MG63 (cell line): ENCODE measurements around the gene TRIM8. TPM values are rescaled to one million over a fixed set of nuclear protein-coding genes. Genes with fewer than 3 reads are reported as not detected.

ENCODE experiments used
- DNase-seq: peaks from one replicate; pipeline ENCODE4 v3.0.0-alpha.2; 2020
- H3K27me3 ChIP-seq: fragments of 250-450 bp; sonication (Bioruptor Pico); 2 replicates; pipeline ENCODE4 v1.5.1; 2020; ENCODE audit warnings: mild to moderate bottlenecking, moderate library complexity
- H3K36me3 ChIP-seq: fragments of 250-450 bp; sonication (Bioruptor Pico); 2 replicates; pipeline ENCODE4 v1.5.1; 2020; ENCODE audit warnings: mild to moderate bottlenecking, moderate library complexity
- H3K4me3 ChIP-seq: fragments of 250-450 bp; sonication (Bioruptor Pico); 2 replicates; pipeline ENCODE4 v1.5.1; 2020; ENCODE audit warnings: mild to moderate bottlenecking, moderate library complexity
- H3K9me3 ChIP-seq: fragments of 250-450 bp; sonication (Bioruptor Pico); 2 replicates; pipeline ENCODE4 v1.5.1; 2020; ENCODE audit warnings: mild to moderate bottlenecking, moderate library complexity
- total RNA-seq: library from RNA; depleted of rRNA; stranded (reverse); fragments of >200 nt; shearing (Covaris generic); gene quantifications from 2 replicates; pipeline ENCODE4 v1.2.3, GENCODE V29; 2014; ENCODE audit warnings: low replicate concordance

Gene TRIM8
- total RNA-seq, 1 experiment from 2014 or later, result 40.9 TPM

GRCh38 chr10:102612964-102613275 lies 31.4 kb upstream of the TRIM8 start:
- Histone ChIP-seq H3K9me3 (no peaks in the 10 kb centered on the region), H3K27me3 (no peaks in the 10 kb centered on the region), H3K36me3 (no peaks in the 10 kb centered on the region; the same call in 1 of the 2 replicates), H3K4me3 (no peak overlapping the region)
- DNase-seq, result no peak

DNA sequence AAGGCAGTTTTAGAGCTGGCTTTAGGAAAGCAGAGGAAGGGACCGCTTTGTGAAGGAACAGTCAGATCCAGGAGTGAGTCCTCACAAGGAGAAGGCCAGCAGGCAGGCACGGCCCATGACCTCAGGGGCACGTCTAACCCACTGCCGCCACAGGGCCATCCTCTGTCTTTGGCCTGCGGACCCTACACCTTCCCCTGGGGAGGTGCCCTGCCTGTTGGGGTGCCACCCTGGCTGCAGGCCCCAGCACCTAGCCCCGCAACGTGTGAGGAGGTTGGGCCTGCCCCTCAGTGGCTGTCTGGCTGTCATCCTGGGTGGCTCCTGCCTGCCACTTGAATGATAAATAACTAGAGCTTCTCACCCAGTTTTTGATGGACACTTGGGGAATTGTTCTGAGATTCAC lies 31.0 kb upstream of the TRIM8 start:
- H3K27me3 ChIP-seq, result no peaks in the 10 kb centered on the region
- no peak overlapping the region for H3K4me3 ChIP-seq
- H3K9me3 ChIP-seq, result no peaks in the 10 kb centered on the region
- DNase-seq, result no peak
- H3K36me3 ChIP-seq, result no peaks in the 10 kb centered on the region; the same call in 1 of the 2 replicates

- H3K36me3 ChIP-seq, result no peaks in the 10 kb centered on the region; the same call in 1 of the 2 replicates
- no peak overlapping the region for H3K4me3 ChIP-seq
- H3K9me3 ChIP-seq, result no peaks in the 10 kb centered on the region
- DNase-seq, result no peak
- no peaks in the 10 kb centered on the region for H3K27me3 ChIP-seq
These were observed 30.5 kb upstream of the TRIM8 start for GRCh38 chr10:102613785-102614184.

DNA sequence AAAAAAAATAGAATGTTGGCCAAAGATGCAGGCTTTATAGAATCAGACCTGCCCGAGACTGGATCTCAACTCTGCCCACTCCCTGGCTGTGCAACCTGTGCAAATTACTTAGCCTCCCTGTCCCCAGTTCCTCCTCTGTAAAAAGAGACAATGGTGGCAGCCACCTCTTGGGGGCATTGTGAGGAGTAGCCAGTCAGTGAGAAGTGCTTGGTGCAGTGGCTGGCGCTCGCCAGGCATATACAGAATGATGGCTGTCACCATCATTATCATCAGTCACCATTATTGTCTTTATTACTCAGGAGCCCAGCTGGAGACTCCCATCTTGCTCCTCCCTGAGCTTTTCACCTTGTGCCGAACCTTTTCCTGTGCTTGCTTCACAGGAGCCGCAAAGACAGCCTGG lies 29.4 kb upstream of the TRIM8 start:
- H3K9me3 ChIP-seq, result no peaks in the 10 kb centered on the region
- no peak for DNase-seq
- no peak overlapping the region for H3K4me3 ChIP-seq
- no peaks in the 10 kb centered on the region for H3K27me3 ChIP-seq
- H3K36me3 ChIP-seq, result no peaks in the 10 kb centered on the region; the same call in 1 of the 2 replicates

- no peak overlapping the region for H3K4me3 ChIP-seq
- no peaks in the 10 kb centered on the region for H3K9me3 ChIP-seq
- no peaks in the 10 kb centered on the region; the same call in 1 of the 2 replicates for H3K36me3 ChIP-seq
- no peaks in the 10 kb centered on the region for H3K27me3 ChIP-seq
- no peak for DNase-seq
These were observed 28.9 kb upstream of the TRIM8 start for GRCh38 chr10:102615361-102615760.

DNA sequence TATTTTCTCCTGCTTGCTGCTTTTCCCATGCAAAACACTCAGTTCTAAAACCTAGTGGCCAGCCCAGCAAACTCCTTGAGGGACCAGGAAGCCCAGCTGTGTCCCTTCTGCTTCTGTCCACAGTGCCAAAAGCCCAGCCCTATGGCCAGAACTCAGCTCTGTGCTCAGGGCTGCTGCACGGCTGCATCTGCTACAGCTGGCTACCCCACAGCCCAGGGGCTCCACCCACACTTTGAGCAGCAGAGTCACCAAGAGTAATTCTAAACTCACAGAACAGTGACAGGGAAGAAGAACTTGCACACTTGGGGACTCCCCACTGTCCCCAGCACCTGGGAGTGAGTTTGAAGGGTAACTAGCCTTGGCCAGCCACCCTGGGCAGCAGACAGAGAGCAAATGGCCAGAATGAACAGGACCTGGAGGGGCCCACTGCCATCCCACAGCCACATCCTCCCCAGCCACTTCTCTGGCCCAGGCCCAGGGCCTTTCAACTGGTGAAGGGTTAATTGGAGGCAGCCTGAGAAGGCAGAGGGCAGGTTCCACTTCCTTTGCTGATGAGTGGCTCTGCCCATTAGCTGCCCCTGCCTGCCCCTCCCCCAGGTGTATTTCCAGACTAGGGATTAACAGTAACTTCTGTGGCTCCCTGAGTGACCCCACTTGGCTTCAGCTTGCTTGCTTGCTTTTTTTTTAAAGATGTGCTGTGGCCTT lies 28.1 kb upstream of the TRIM8 start:
- Histone ChIP-seq H3K9me3 (no peaks in the 10 kb centered on the region), H3K27me3 (no peaks in the 10 kb centered on the region), H3K4me3 (no peak overlapping the region), H3K36me3 (no peaks in the 10 kb centered on the region; the same call in 1 of the 2 replicates)
- DNase-seq, result no peak

- Histone ChIP-seq H3K27me3 (no peaks in the 10 kb centered on the region), H3K9me3 (no peaks in the 10 kb centered on the region), H3K36me3 (no peaks in the 10 kb centered on the region; the same call in 1 of the 2 replicates), H3K4me3 (no peak overlapping the region)
- no peak for DNase-seq
These were observed 27.2 kb upstream of the TRIM8 start for GRCh38 chr10:102617041-102617440.

DNA sequence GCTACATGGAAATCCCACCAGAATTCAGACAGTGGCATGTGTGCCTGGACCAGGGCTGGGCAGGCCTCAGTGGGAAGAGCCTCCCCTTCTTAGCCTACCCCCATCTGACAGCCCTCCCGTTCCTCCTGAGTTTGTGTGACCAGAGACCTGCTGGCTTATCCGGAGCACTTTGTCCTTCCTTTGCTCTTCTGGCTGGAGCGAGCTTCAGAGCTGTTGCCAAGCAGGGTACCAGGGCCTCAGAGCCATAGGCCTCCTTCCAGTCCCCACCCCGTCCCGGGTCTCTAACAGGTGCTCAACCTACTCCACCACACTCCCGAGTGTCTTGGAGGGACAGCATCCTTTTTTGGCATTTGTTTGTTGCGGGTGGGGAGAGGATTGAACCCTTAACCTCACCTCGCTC lies 26.5 kb upstream of the TRIM8 start:
- no peak for DNase-seq
- Histone ChIP-seq H3K4me3 (no peak overlapping the region), H3K27me3 (no peaks in the 10 kb centered on the region), H3K36me3 (no peaks in the 10 kb centered on the region; the same call in 1 of the 2 replicates), H3K9me3 (no peaks in the 10 kb centered on the region)

DNA sequence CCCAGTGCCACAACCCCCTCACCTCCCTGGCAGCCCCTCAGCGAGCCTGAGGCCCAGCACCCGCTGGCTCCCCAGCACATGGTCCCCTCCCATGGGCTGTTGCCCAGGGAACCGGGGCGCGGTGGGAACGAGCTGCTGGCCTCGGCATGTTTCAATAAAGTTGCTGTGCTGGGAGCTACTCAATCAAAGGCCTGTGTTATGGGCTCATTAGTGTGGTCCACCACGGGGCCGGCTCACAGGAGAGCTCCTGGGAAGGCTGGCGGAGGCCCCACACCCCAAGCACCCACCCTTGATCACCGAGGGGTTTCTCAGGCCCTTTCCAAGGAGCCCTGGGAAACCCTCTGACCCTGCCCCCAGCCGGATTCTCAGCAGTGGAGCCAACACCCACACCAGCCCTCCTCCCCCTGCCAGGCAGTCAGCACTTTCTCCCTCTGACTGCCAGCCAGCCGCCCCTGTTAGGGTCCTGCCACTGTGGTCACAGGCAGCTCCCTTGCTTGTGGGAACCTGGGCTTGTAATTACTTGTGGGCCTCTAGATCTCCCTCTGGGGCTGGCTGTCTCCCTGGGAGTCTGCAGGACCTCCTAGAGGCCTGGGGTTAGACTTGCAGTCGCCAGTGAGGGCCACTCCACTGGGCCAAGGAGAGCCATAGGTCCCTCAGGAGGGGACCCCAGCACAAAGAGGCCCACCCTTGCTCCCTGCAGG lies 24.8 kb upstream of the TRIM8 start:
- Histone ChIP-seq H3K27me3 (no peaks in the 10 kb centered on the region), H3K36me3 (no peaks in the 10 kb centered on the region; the same call in 1 of the 2 replicates), H3K9me3 (no peaks in the 10 kb centered on the region), H3K4me3 (no peak overlapping the region)
- DNase-seq, result no peak

- no peak overlapping the region for H3K4me3 ChIP-seq
- DNase-seq, result no peak
These were observed 24.1 kb upstream of the TRIM8 start for GRCh38 chr10:102620138-102620590.

DNA sequence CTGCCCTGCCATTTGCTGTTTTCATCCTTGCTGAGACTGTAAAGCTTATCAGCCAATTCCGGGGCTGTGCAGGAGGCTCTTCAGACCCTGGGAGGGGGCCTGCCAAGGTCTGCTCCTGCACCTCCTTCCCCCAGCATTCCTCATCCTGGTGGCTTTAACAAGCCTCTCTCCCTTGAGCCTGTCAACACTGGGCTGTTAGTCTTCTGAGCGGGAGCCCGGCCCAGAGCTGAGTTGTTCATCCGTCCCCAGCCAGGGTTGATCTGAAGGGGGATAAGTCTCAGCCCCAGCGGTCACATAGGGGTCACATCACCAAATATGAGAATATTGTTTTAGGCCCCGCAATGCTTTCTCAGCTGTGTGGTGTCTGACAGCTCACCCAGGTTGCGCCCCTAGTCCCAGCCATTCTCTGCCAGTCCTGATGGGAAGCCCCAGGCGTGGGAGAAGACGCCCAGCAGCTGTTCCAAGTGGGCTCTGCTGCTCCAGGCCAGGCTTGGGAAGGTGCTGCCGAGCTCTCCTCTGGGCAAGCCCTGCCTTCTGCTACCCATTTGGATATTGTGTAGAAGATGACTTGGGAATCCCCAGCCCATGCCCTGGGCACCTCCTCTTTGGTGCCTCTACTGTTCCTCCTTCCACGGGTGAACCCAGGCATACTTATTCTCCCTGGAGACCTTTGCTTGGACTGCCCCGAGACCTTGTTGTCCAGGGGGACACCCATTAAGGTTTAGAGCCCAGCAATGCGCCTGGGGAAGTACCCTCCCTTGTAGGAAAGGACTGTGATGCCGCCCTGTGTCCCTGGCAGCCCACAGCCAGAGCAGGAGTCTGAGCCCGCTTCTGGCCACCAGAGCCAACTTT lies 23.5 kb upstream of the TRIM8 start:
- H3K4me3 ChIP-seq, result no peak overlapping the region
- H3K36me3 ChIP-seq, result no peaks in the 10 kb centered on the region
- no peaks in the 10 kb centered on the region for H3K27me3 ChIP-seq
- no peak for DNase-seq
- H3K9me3 ChIP-seq, result no peaks in the 10 kb centered on the region

More at GRCh38 chr10:102620138-102620590, 24.1 kb upstream of the TRIM8 start:
- Histone ChIP-seq H3K36me3 (no peaks in the 10 kb centered on the region; the same call in 1 of the 2 replicates), H3K27me3 (no peaks in the 10 kb centered on the region), H3K9me3 (no peaks in the 10 kb centered on the region)

DNA sequence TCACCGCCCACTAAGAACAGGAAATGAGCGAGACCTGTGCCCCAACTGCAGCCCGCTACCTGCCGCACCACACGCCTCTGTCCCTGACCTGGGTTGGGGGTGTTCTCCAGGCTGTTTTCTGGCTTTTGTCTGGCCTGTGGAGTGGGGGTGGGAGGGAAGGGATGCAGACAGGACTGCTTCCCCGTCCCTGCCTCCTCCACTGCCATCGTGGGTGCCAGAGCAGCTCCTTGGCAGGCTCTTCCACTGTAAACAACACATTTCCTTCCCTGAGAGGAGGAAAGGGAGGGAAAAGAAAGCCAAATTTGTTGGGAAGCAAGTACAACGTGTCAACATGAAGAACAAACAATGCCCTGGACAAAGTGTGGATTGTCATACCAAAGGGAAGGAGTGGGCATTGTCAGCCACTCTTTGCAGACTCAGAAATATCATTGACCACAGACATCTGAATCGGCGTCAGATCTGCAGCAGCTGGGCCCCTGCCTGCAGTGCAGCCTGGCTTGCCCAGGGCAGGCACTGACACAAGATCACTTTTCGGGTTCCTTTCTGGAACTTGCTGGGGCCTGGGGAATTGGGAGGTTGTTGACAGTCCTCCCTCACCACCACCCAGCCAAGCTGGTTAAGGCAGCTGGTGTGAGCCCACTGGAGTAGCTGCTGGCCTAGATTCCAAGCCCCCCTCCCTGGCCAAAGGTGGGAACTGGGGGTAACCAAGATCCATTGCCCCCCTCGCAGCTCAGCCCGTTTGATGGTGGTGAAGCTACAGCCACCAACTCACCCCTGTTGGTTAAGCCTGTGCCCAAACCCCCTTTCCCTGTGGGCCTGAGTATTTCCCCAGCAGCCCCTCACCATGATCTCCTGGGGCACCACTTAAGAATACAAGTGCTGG lies 22.6 kb upstream of the TRIM8 start:
- H3K36me3 ChIP-seq, result no peaks in the 10 kb centered on the region
- H3K4me3 ChIP-seq, result no peak overlapping the region
- peak; percentile 47 for DNase-seq
- no peaks in the 10 kb centered on the region for H3K9me3 ChIP-seq
- no peaks in the 10 kb centered on the region for H3K27me3 ChIP-seq

DNA sequence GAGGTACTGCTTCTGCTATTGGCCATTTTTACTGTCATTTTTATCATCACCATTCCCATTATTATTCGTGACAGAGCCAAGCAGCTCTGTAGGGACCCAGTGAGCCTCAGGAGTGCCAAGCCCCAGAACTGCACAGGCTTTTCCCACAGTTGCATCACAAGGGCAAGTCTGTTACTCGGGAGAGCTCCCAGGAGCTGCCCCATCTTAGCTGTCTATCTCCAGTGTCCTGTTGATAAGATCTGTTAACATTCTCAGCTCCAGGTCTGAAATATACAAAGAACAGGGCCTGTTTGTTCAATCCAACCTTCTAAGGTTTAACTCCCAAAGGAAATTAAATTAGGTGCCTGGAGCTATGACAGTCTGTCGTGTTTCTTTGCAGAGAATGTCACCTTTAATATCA lies 20.2 kb upstream of the TRIM8 start:
- no peaks in the 10 kb centered on the region; the same call in 1 of the 2 replicates for H3K36me3 ChIP-seq
- H3K4me3 ChIP-seq, result no peak overlapping the region
- H3K27me3 ChIP-seq, result no peaks in the 10 kb centered on the region
- no peak for DNase-seq
- no peaks in the 10 kb centered on the region for H3K9me3 ChIP-seq

- H3K27me3 ChIP-seq, result no peaks in the 10 kb centered on the region
- no peak overlapping the region for H3K4me3 ChIP-seq
- H3K9me3 ChIP-seq, result no peaks in the 10 kb centered on the region
- DNase-seq, result no peak
- H3K36me3 ChIP-seq, result peaks cover 2% of the 10 kb centered on the region
These were observed 19.3 kb upstream of the TRIM8 start for GRCh38 chr10:102624751-102625645.

DNA sequence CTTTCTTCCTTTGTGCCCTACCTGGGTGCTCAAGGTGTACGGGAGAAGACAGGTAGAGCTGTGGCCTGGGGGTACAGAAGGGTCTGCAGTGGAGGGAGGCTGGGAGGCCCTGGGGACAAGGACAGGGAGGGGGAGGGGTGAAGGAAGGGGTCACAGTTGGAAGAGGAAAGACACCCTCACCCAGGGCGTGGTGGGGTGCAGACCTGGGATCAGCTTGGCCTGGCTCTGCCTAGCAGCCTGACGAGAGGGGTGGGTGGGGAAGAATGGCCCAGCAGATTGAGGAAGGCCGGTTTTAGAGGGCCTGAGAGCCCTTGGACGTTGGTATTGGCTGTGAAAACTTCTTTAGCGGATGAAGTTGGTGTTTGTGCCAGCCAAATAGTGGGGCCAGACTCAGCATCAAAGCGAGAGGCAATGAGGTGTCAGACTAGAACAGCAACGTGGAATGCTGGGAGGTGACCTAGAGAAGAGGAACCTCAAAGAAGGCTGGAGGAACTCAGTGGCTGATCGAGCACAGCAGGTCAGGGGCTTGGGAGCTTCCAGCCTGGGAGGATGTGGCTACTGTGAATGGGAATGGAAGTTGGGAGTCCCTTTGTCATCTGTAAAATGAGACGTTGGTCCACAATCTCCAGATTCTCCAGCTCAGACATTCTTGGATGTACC lies 18.1 kb upstream of the TRIM8 start:
- Histone ChIP-seq H3K27me3 (no peaks in the 10 kb centered on the region), H3K9me3 (no peaks in the 10 kb centered on the region), H3K36me3 (peaks cover 9% of the 10 kb centered on the region), H3K4me3 (no peak overlapping the region)
- DNase-seq, result no peak
